HEK293 (cell line): ENCODE data around the gene STUM.

ENCODE experiments used
- CTCF ChIA-PET: fragments of 350-600 bp; formaldehyde crosslinking; extraction: SDS; loops from one replicate; lab custom pipeline; 2021; ENCODE audit warnings: antibody characterized with exemption; lab: Yijun Ruan, JAX
- POLR2A ChIA-PET: fragments of 300-600 bp; formaldehyde crosslinking; extraction: SDS; loops from one replicate; lab custom pipeline; 2020; ENCODE audit warnings: antibody characterized with exemption, inconsistent platforms; lab: Yijun Ruan, JAX
- H3K27ac ChIP-seq: fragments of 200-500 bp; sonication (Bioruptor generic); 2 replicates; pipeline ENCODE4 v1.5.1; 2014; ENCODE audit warnings: low read depth, low read length, control low read depth, inconsistent platforms; ENCODE audit errors: extremely low read depth
- H3K36me3 ChIP-seq, 2 experiments: fragments of 200-500 bp in 1 of 2; sonication (Bioruptor generic) in 1 of 2; 1 replicate in 1 of 2; 2 replicates in 1 of 2; pipeline ENCODE4 v1.5.1; 2014 to 2017; ENCODE audit warnings: inconsistent platforms in 2 of 2, low read length in 2 of 2; ENCODE audit not compliant: control insufficient read depth in 2 of 2, insufficient read depth in 1 of 2
- H3K4me1 ChIP-seq: fragments of 200-500 bp; sonication (Bioruptor generic); 2 replicates; pipeline ENCODE4 v1.5.1; 2014; ENCODE audit warnings: mild to moderate bottlenecking, low read length, inconsistent platforms; ENCODE audit not compliant: control insufficient read depth, insufficient read depth
- H3K4me3 ChIP-seq: 2 replicates; pipeline ENCODE4 v1.5.1; 2011; ENCODE audit warnings: low read depth, mild to moderate bottlenecking, control low read depth, low read length, moderate library complexity
- H3K9me3 ChIP-seq: fragments of 200-500 bp; sonication (Bioruptor generic); 2 replicates; pipeline ENCODE4 v1.5.1; 2014; ENCODE audit warnings: low read depth, low read length, inconsistent platforms; ENCODE audit not compliant: control insufficient read depth, insufficient read depth
- BCL6B ChIP-seq: fragments of 450-650 bp; formaldehyde crosslinking; IDR thresholded peaks from 2 replicates; pipeline ENCODE4 v1.5.1; 2017; ENCODE audit warnings: missing biosample characterization, missing genetic modification characterization
- GLI4 ChIP-seq: fragments of 450-650 bp; formaldehyde crosslinking; IDR thresholded peaks from 2 replicates; pipeline ENCODE4 v1.5.1; 2016; ENCODE audit warnings: missing biosample characterization, missing genetic modification characterization
- IKZF3 ChIP-seq: fragments of 450-650 bp; IDR thresholded peaks from 2 replicates; pipeline ENCODE4 v1.5.0; 2018; ENCODE audit warnings: missing biosample characterization, mild to moderate bottlenecking, missing genetic modification characterization, moderate library complexity
- KLF1 ChIP-seq: fragments of 450-650 bp; formaldehyde crosslinking; IDR thresholded peaks from 2 replicates; pipeline ENCODE4 v1.5.1; 2016; ENCODE audit warnings: missing biosample characterization, missing genetic modification characterization
- KLF17 ChIP-seq: fragments of 450-650 bp; formaldehyde crosslinking; IDR thresholded peaks from 2 replicates; pipeline ENCODE4 v1.5.1; 2016; ENCODE audit warnings: missing biosample characterization, missing genetic modification characterization
- PBX3 ChIP-seq: sonication (generic); formaldehyde crosslinking; IDR thresholded peaks from 2 replicates; pipeline ENCODE4 v1.8.1; 2022; ENCODE audit warnings: mild to moderate bottlenecking, moderate library complexity, missing genetic modification reagents
- RBAK ChIP-seq: fragments of 450-650 bp; formaldehyde crosslinking; IDR thresholded peaks from 2 replicates; pipeline ENCODE4 v1.5.1; 2016; ENCODE audit warnings: missing biosample characterization, missing genetic modification characterization
- SALL2 ChIP-seq: fragments of 450-650 bp; formaldehyde crosslinking; IDR thresholded peaks from 2 replicates; pipeline ENCODE4 v1.5.0; 2017; ENCODE audit warnings: missing biosample characterization, mild to moderate bottlenecking, missing genetic modification characterization, borderline replicate concordance
- SCRT2 ChIP-seq: fragments of 450-650 bp; formaldehyde crosslinking; IDR thresholded peaks from 2 replicates; pipeline ENCODE4 v1.5.1; 2016; ENCODE audit warnings: missing biosample characterization, missing genetic modification characterization
- ZBTB48 ChIP-seq: fragments of 450-650 bp; formaldehyde crosslinking; IDR thresholded peaks from 2 replicates; pipeline ENCODE4 v1.5.1; 2016; ENCODE audit warnings: missing biosample characterization, missing genetic modification characterization
- ZFHX2 ChIP-seq: fragments of 450-650 bp; formaldehyde crosslinking; conservative IDR thresholded peaks from 2 replicates; pipeline ENCODE4 v1.5.1; 2016; ENCODE audit warnings: missing biosample characterization, missing genetic modification characterization
- ZFP37 ChIP-seq: fragments of 450-650 bp; formaldehyde crosslinking; IDR thresholded peaks from 2 replicates; pipeline ENCODE4 v1.5.1; 2016; ENCODE audit warnings: missing biosample characterization, missing genetic modification characterization
- ZIC2 ChIP-seq: fragments of 450-650 bp; formaldehyde crosslinking; IDR thresholded peaks from 2 replicates; pipeline ENCODE4 v1.5.1; 2016; ENCODE audit warnings: missing biosample characterization, missing genetic modification characterization
- ZNF114 ChIP-seq: fragments of 450-650 bp; formaldehyde crosslinking; IDR thresholded peaks from 2 replicates; pipeline ENCODE4 v1.5.0; 2017; ENCODE audit warnings: missing biosample characterization, missing genetic modification characterization
- ZNF133 ChIP-seq: fragments of 450-650 bp; formaldehyde crosslinking; IDR thresholded peaks from 2 replicates; pipeline ENCODE4 v1.5.1; 2016; ENCODE audit warnings: missing biosample characterization, missing genetic modification characterization
- ZNF146 ChIP-seq: fragments of 450-650 bp; formaldehyde crosslinking; IDR thresholded peaks from 2 replicates; pipeline ENCODE4 v1.5.1; 2016; ENCODE audit warnings: missing biosample characterization, missing genetic modification characterization
- ZNF248 ChIP-seq: fragments of 450-650 bp; formaldehyde crosslinking; IDR thresholded peaks from 2 replicates; pipeline ENCODE4 v1.5.1; 2017; ENCODE audit warnings: missing biosample characterization, missing genetic modification characterization
- ZNF311 ChIP-seq: fragments of 450-650 bp; formaldehyde crosslinking; IDR thresholded peaks from 2 replicates; pipeline ENCODE4 v1.5.1; 2017; ENCODE audit warnings: missing biosample characterization, missing genetic modification characterization, borderline replicate concordance
- ZNF350 ChIP-seq: fragments of 450-650 bp; formaldehyde crosslinking; IDR thresholded peaks from 2 replicates; pipeline ENCODE4 v1.5.0; 2017; ENCODE audit warnings: missing biosample characterization, mild to moderate bottlenecking, missing genetic modification characterization
- ZNF513 ChIP-seq: fragments of 450-650 bp; IDR thresholded peaks from 2 replicates; pipeline ENCODE4 v1.5.1; 2018; ENCODE audit warnings: missing biosample characterization, missing genetic modification characterization
- ZNF521 ChIP-seq: fragments of 450-650 bp; formaldehyde crosslinking; IDR thresholded peaks from 2 replicates; pipeline ENCODE4 v1.5.1; 2017; ENCODE audit warnings: missing biosample characterization, mild to moderate bottlenecking, missing genetic modification characterization
- ZNF544 ChIP-seq: fragments of 450-650 bp; formaldehyde crosslinking; IDR thresholded peaks from 2 replicates; pipeline ENCODE4 v1.5.0; 2017; ENCODE audit warnings: missing biosample characterization, missing genetic modification characterization
- ZNF548 ChIP-seq: fragments of 450-650 bp; formaldehyde crosslinking; IDR thresholded peaks from 2 replicates; pipeline ENCODE4 v1.5.1; 2016; ENCODE audit warnings: missing biosample characterization, missing genetic modification characterization
- ZNF571 ChIP-seq: fragments of 450-650 bp; formaldehyde crosslinking; IDR thresholded peaks from 2 replicates; pipeline ENCODE4 v1.5.0; 2017; ENCODE audit warnings: missing biosample characterization, missing genetic modification characterization
- ZNF624 ChIP-seq: fragments of 450-650 bp; formaldehyde crosslinking; IDR thresholded peaks from 2 replicates; pipeline ENCODE4 v1.5.1; 2017; ENCODE audit warnings: missing biosample characterization, missing genetic modification characterization
- ZNF639 ChIP-seq: fragments of 450-650 bp; formaldehyde crosslinking; IDR thresholded peaks from 2 replicates; pipeline ENCODE4 v1.5.1; 2016; ENCODE audit warnings: missing biosample characterization, missing genetic modification characterization
- ZNF701 ChIP-seq: fragments of 450-650 bp; formaldehyde crosslinking; IDR thresholded peaks from 2 replicates; pipeline ENCODE4 v1.5.1; 2016; ENCODE audit warnings: missing biosample characterization, missing genetic modification characterization
- ZNF776 ChIP-seq: fragments of 450-650 bp; formaldehyde crosslinking; IDR thresholded peaks from 2 replicates; pipeline ENCODE4 v1.5.0; 2017; ENCODE audit warnings: missing biosample characterization, missing genetic modification characterization, borderline replicate concordance
- ZNF791 ChIP-seq: fragments of 450-650 bp; formaldehyde crosslinking; IDR thresholded peaks from 2 replicates; pipeline ENCODE4 v1.5.1; 2016; ENCODE audit warnings: missing biosample characterization, missing genetic modification characterization
- ZNF837 ChIP-seq: fragments of 450-650 bp; formaldehyde crosslinking; IDR thresholded peaks from 2 replicates; pipeline ENCODE4 v1.5.1; 2016; ENCODE audit warnings: missing biosample characterization, missing genetic modification characterization

STUM gene

GRCh38 chr1:226654668-226655055 lies 106.1 kb downstream of the STUM start (continued):
- TF ChIP-seq ZNF776 (peak; percentile 81), KLF17 (tag by site-specific recombination) (peak; percentile 11; the same call in 1 of the 2 replicates), ZNF133 (tag by site-specific recombination) (no peak), ZIC2 (tag by site-specific recombination) (peak; percentile 82), ZFHX2 (peak; percentile 39; the same call in 1 of the 2 replicates), ZBTB48 (tag by site-specific recombination) (no peak), ZNF548 (tag by site-specific recombination) (peak; percentile 44; the same call in 1 of the 2 replicates), ZNF791 (tag by site-specific recombination) (peak; percentile 58), ZNF146 (tag by site-specific recombination) (no peak), ZNF521 (tag by site-specific recombination) (peak; percentile 89; the same call in 1 of the 2 replicates), ZNF837 (no peak), ZNF624 (tag by site-specific recombination) (0 out of 2 replicates have a peak, but pooled peaks have one; percentile 35), ZNF701 (tag by site-specific recombination) (0 out of 2 replicates have a peak, but pooled peaks have one; percentile 44), ZNF114 (tag by site-specific recombination) (0 out of 2 replicates have a peak, but pooled peaks have one; percentile 67), SALL2 (peak; percentile 83; the same call in 1 of the 2 replicates), ZNF571 (tag by site-specific recombination) (peak; percentile 97; the same call in 1 of the 2 replicates), BCL6B (peak; percentile 46; the same call in 1 of the 2 replicates), ZNF311 (tag by site-specific recombination) (0 out of 2 replicates have a peak, but pooled peaks have one; percentile 62), ZNF513 (peak; percentile 98), PBX3 (CRISPR knock-in tag) (no peak), KLF1 (tag by site-specific recombination) (0 out of 2 replicates have a peak, but pooled peaks have one; percentile 7), ZNF544 (tag by site-specific recombination) (peak; percentile 54; the same call in 1 of the 2 replicates)

DNA sequence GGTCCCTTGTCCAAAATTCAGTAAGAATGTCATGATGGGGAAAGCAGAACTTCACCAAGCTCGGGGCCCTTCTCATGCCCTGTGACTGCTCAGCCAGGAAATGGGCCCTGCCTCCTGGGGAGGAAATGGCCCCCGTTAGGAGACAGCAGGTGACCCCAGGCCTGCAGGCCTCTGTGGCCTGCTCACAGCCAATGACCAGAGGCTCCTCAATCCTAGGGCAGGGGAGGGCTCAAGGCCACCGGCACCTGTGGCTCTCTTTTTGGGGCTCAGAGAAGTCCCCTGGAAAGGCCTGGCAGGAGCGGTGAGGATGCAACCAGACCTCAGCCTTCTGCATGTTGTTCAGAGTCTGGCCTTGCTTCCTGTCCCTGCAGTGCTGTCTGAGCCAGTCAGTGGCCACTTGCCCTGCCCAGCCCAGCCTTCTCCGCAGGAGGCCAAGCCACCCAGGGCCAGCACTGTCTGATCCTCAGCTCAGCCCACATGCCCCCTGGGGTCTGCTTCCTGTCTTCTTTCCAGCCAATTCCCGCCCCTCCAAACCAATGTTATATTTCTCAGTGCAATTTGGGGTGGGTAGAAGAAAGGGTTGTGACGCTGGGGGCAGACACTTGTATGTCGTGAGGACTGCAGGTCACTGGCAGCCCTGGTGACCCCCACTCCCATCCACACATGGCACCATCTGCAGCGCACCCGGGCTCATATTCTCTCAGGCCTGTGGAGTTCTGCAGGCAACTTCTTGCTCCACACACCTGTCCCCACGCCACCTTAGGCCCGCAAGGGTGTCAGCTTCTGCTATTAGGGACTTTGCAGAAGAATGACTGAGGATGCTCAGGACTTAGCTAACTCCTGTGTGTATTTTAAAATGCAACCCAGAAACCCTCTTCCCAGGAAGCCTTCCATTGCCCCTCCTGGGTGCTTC lies 106.9 kb downstream of the STUM start:
- H3K4me3 ChIP-seq, result no peak overlapping the region
- H3K27ac ChIP-seq, result no peak overlapping the region
- no peaks in the 10 kb centered on the region for H3K9me3 ChIP-seq
- ChIA-PET CTCF (interaction anchor here (1.0 kb wide), 1 partner anchor 7 kb away, joined by 3 read pairs; no protein-coding TSS in a partner anchor), POLR2A (no interaction called here)
- H3K4me1 ChIP-seq, result peaks cover 21% of the 10 kb centered on the region
- H3K36me3 ChIP-seq, result no peaks in the 10 kb centered on the region
- TF ChIP-seq GLI4 (tag by site-specific recombination) (no peak), BCL6B (no peak), IKZF3 (tag by site-specific recombination) (no peak), ZNF350 (no peak), ZNF248 (tag by site-specific recombination) (no peak), ZNF639 (tag by site-specific recombination) (no peak), ZNF133 (tag by site-specific recombination) (no peak), ZFP37 (tag by site-specific recombination) (no peak), RBAK (tag by site-specific recombination) (no peak), SCRT2 (tag by site-specific recombination) (peak; percentile 72)
